Activated B cell treated with CpG ODN at 0.5 μM for 24 hours (primary cell): Measurements from ENCODE around the gene CCL7. TPM values are rescaled to one million over a fixed set of nuclear protein-coding genes. Genes with fewer than 3 reads are reported as not detected.

Source experiments
- ATAC-seq: fragments of 200-7000 bp; cut with Tn5 transposase; one replicate; pipeline ENCODE4 v1.10.0; 2021; ENCODE audit warnings: low read depth, mild to moderate bottlenecking, moderate library complexity
- CTCF ChIA-PET: fragments of 350-600 bp; sonication (Branson Sonifier 250); formaldehyde crosslinking; loops from one replicate; lab custom pipeline; 2021; ENCODE audit warnings: antibody characterized with exemption; lab: Charles Lee
- POLR2A ChIA-PET: fragments of 350-600 bp; sonication (Branson Sonifier 250); formaldehyde crosslinking; loops from one replicate; lab custom pipeline; 2021; ENCODE audit warnings: antibody characterized with exemption; lab: Charles Lee
- DNase-seq: peaks from one replicate; pipeline ENCODE4 v3.0.0; 2022
- H3K27ac Mint-ChIP-seq: one replicate; pipeline ENCODE4 v1.8.0; 2020; ENCODE audit warnings: mixed read lengths
- H3K27me3 Mint-ChIP-seq: one replicate; pipeline ENCODE4 v1.8.0; 2021; ENCODE audit warnings: mixed read lengths
- H3K36me3 Mint-ChIP-seq: one replicate; pipeline ENCODE4 v1.8.0; 2021; ENCODE audit warnings: low read depth, mixed read lengths
- H3K4me1 Mint-ChIP-seq: one replicate; pipeline ENCODE4 v1.8.0; 2021; ENCODE audit warnings: mixed read lengths
- H3K4me3 Mint-ChIP-seq: one replicate; pipeline ENCODE4 v1.8.0; 2020; ENCODE audit warnings: mild to moderate bottlenecking, mixed read lengths
- H3K9me3 Mint-ChIP-seq: one replicate; pipeline ENCODE4 v1.8.0; 2020; ENCODE audit warnings: mixed read lengths
- CTCF ChIP-seq: fragments of 200-600 bp; IDR thresholded peaks from one replicate; pipeline ENCODE4 v1.8.0; 2022; ENCODE audit warnings: antibody characterized with exemption, mild to moderate bottlenecking
- intact Hi-C: fragments of 100-400 bp; cut with micrococcal nuclease; formaldehyde crosslinking; loops from one replicate; pipeline ENCODE4 v1.15.1; 2024
- total RNA-seq: library from RNA; stranded (reverse); gene quantifications from 2 replicates; pipeline ENCODE4 v1.2.3, GENCODE V29; 2022

CCL7 gene
- total RNA-seq, 1 donor from 2014 or later = not detected

- ATAC-seq = peak; percentile 66
- no peak for TF ChIP-seq CTCF
- no peaks in the 10 kb centered on the region for H3K36me3 Mint-ChIP-seq
- DNase-seq = no peak
- peaks cover 7% of the 10 kb centered on the region for H3K4me1 Mint-ChIP-seq
- peaks cover 5% of the 10 kb centered on the region for H3K27me3 Mint-ChIP-seq
- H3K9me3 Mint-ChIP-seq = no peaks in the 10 kb centered on the region
- intact Hi-C loops = no loop called here
- H3K27ac Mint-ChIP-seq = peak overlapping the region; percentile 3
- ChIA-PET POLR2A (no interaction called here), CTCF (no interaction called here)
- H3K4me3 Mint-ChIP-seq = no peak overlapping the region
Measured at GRCh38 chr17:34242587-34243363, 27.2 kb upstream of the CCL7 start.

DNA sequence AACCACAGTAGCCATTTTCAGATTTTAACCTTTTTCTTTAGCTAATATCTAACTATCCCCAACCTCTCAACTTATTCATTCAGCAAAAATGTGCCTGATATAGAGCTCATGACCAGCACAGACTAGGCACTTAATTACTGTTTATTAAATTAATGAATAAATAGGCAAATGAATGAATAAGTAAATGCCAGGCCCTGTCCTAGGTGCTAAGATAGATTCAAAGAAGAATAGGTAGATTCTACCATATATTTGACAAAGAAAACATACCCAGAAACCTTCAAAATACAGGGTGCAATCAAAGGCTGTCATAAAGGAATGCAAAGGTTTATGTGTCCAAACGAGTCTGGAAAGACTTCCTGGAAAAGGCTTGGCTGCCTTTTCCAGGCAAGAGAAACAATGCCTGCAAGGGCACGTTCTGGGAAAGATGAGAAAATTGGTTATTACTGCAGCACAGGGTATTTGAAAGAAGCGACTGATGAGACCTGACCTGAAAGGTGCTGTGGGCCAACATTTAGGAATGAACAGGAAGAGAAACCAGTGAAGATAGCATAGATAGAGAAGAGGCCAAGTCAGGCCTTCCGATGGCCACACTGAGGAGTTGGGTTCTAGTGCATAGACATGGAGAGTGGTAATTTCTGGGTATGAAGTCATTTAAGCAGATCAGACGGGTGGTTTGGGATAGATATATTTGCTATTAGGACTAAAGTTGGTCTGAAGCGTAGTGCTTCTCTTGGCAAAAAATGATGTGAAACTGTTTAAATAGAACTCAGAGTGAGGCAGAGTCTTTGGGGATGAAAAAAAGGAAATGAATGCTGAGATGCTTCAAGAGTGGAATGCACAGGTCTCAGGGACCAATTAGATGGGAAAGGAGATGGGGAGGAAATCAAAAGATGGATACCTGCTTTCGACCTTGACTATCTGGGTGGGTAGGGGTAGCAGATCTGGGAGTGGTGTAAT, 26.4 kb upstream of the CCL7 start:
- intact Hi-C loops = no loop called here
- Mint-ChIP-seq H3K9me3 (no peaks in the 10 kb centered on the region), H3K4me3 (no peak overlapping the region), H3K36me3 (no peaks in the 10 kb centered on the region), H3K27ac (no peak overlapping the region), H3K4me1 (peaks cover 7% of the 10 kb centered on the region), H3K27me3 (peaks cover 5% of the 10 kb centered on the region)
- TF ChIP-seq CTCF = no peak
- no peak for DNase-seq
- ChIA-PET POLR2A (no interaction called here), CTCF (no interaction called here)
- no peak for ATAC-seq

GRCh38 chr17:34245351-34245905, 24.6 kb upstream of the CCL7 start:
- H3K4me3 Mint-ChIP-seq = no peak overlapping the region
- peaks cover 5% of the 10 kb centered on the region for H3K27me3 Mint-ChIP-seq
- H3K36me3 Mint-ChIP-seq = no peaks in the 10 kb centered on the region
- no peak overlapping the region for H3K27ac Mint-ChIP-seq
- TF ChIP-seq CTCF = no peak
- DNase-seq = no peak
- ATAC-seq = no peak
- ChIA-PET CTCF (no interaction called here), POLR2A (no interaction called here)
- no peaks in the 10 kb centered on the region for H3K9me3 Mint-ChIP-seq
- intact Hi-C loops = no loop called here
- H3K4me1 Mint-ChIP-seq = peaks cover 7% of the 10 kb centered on the region

- H3K27ac Mint-ChIP-seq = no peak overlapping the region
- ATAC-seq (peak; percentile 28), DNase-seq (no peak)
Measured at GRCh38 chr17:34246446-34246845, 23.6 kb upstream of the CCL7 start.

More at GRCh38 chr17:34246446-34246845, 23.6 kb upstream of the CCL7 start:
- Mint-ChIP-seq H3K4me3 (no peak overlapping the region), H3K9me3 (no peaks in the 10 kb centered on the region), H3K27me3 (peaks cover 5% of the 10 kb centered on the region), H3K4me1 (peaks cover 5% of the 10 kb centered on the region), H3K36me3 (no peaks in the 10 kb centered on the region)
- TF ChIP-seq CTCF = no peak
- intact Hi-C loops = no loop called here
- ChIA-PET POLR2A (no interaction called here), CTCF (no interaction called here)
